Stromal cell of bone marrow (primary cell): ENCODE measurements around the gene MRPS22.
A peak's percentile ranks its signal among the peaks of the same experiment; 100 is the strongest.

ENCODE experiments used
- DNase-seq: peaks from one replicate; pipeline ENCODE4 v3.0.0-alpha.2; 2012; ENCODE audit warnings: low read depth

MRPS22 gene

DNA sequence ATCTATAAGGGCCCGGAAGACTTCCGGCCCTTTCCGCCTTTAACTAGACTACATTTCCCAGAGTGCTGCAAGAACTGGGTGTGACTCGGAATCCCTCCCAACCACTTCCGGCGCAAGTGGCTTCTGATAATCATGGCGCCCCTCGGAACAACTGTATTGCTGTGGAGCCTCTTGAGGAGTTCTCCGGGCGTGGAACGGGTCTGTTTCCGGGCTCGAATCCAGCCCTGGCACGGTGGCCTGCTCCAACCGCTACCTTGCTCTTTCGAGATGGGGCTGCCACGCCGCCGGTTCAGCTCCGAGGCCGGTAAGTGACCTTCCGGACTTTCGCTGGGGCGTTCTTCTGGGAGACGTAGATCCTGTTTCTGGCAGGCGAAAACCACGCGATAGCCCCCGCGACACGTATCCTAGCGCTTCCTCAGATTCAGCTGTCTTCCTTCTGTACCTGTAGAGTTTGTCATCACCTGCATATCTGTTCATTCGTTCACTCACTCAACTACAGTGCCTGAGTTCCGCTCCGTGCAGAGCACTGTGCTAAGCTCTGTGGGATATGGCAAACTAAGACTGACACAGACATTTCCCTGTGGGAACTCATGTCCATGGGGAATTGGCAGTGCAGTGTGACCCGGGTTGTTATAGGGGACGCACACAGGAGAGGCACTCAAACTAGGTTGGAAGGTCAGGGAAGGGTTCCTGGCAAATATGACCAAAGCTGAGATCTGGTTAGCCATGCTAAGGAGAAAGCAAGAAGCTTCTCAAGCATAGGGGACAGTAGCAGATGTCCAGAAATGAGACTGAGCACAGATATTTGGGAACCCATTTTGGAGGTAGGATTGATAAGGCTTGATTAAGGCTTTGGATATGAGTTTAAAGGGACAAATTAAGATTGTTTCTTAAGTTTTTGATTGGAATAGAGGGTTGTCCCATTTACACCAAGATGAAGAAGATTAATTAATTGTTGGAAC lies at the start of gene MRPS22:
Gene MRPS22, plus strand, starts transcription at position 126 of the 962 bp plus-strand sequence. Its CDS starts 7 bp downstream, at position 133.
- peak; percentile 80 for DNase-seq

DNA sequence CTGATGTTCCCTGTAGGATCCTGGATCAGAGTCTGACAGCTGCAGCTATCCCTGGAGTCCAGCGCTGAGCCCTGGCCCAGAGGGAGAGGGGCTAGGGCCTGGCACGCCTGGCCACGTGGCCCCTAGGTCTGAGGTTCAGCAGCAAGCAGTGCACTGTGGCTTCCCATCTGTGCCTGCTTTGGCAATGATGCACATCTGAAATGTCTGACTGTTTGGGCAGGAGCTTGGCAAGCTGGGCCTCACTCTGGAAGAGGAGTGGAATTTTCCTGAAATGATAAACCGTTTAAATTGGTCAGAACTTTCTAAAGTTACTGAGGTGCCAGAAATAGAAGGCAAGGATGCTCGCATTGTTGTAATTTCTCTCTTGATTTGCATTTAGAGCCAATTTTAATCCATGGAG lies 48.8 kb upstream of the MRPS22 start:
- DNase-seq: no peak

DNA sequence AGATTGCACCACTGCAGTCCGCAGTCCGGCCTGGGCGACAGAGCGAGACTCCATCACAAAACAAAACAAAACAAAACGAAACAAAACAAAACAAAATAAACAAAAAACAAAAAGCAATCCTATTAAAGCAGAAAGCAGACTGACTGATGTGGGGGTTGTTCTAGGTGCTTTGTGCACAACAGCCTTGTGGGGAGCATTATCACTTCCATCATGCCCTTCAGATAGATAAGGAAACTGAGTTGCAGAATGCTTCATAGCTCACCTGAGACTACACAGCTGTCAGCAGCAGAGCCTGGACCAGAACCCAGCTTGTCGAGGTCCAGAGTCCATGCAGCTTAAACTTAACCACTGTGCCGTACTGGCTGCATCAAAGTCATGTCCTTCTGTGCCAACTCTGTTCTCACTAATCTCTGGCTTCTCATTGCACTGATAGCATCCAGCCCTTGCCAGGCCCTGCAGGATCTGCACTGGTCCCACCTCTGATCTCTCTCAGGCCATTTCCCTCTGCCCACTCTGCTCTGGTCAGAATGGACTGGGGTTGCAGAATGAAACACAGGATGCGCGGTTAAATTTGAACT lies 47.6 kb upstream of the MRPS22 start:
- DNase-seq: no peak

DNA sequence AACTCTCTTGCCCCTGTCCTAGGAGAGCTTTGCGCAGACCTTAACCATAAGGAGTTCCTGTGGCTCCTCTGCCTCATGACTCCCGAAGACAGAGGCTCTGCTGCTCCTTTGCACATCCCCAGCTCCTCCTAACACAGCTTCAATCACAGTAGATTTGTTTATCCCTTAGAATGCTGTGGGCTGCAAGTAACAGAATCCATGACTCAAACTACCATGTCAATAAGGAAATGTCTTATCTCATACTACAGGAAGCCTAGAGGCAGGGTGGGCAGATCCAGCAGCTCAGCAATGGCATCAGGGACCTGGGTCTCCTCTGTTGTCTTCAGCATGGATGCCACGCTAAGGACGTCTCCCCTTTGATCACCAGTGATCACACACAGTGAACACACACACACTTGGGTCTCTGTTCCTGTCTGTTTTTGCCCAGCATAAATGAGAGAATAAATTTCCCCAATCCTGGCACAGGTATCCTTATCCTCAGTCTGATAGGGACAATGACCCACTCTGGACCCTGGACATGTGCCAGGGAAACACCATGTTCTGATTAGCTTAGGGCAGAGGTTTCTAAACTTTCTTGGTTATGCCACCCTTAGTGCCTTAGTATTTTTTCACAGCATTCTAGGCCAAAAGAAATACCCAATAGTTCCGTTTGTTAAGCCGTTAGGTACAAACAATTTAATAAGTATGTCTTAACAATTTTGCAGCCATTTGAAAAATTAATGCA lies 46.1 kb upstream of the MRPS22 start:
- DNase-seq: no peak

DNA sequence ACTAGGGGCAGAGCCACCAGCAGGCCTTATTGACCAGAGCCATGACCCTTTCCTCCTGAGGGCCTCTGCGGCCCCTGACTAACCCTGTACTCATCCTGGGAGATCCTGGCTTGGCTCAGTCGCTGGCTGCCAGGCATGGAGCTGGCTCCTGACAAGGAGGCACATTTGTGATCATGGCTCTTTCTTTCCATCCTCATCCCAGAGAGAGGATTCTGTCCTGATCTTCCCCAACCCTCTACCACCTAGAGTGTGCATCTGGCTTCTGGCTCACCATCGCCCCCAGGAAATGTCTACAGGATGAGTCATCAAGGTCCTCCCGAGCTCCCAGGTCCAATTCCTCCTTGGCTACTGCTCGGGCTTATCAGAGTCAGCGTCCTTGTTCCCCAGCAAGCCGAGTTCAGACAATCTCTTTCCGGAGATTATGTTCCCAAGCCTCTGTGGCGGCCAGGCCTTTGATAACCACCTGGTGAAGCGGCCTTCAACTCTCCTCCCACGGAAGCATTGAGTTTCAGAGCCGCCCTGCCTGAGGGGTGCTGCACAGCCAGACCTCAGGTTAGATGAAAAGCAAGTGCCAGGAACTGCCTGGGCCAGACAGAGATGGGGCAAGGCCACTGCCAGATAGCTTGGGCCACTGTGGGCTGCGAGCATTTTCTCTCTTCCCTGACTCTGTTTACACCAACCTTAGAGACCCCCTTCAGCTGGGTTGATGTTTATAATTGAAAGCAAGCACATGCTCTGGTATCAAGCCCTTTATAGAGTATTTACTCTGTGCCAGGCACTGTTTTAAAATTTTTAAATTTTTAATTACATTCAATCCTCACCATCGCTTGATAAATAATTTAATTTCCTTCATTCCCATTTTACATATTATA lies 44.3 kb upstream of the MRPS22 start:
- no peak for DNase-seq

DNA sequence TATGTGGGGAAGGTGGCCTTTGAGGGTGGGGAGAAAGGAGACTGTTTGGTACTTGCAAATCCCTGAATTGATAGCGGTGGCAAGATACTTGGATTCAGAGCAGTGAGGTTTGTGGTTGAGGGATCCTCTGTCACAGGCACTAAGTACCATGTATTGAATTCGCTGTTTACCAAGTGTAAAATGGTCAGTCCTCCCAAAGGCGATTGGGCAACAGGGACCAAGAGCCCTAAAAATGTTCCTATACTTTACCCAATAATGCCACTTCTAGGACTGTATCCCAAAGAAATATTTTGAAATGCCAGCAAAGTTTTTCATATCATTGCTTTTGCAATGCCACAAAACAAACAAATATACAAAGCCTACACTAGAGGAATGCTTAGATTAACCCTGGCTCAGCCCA lies 43.4 kb upstream of the MRPS22 start:
- DNase-seq: no peak

DNA sequence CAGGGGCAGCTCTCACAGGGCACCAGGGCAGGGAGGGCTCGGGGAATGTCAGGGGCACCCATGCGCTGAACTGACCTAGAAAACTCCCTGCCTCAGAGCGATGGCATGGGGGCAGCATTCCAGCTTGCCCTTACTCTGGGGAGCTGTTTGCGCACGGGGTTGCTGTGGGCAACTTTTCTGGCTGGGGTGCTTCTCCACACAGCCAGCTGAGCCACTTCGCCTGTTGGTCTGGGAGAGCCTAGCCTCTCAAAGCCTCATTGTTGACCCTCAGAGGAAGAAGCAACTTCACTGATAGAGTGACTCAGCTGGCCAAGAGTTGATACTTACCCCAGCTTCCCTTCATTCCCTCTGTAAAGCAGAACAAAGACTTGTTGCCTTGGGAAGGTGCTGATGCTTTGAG lies 42.6 kb upstream of the MRPS22 start:
- DNase-seq: no peak

DNA sequence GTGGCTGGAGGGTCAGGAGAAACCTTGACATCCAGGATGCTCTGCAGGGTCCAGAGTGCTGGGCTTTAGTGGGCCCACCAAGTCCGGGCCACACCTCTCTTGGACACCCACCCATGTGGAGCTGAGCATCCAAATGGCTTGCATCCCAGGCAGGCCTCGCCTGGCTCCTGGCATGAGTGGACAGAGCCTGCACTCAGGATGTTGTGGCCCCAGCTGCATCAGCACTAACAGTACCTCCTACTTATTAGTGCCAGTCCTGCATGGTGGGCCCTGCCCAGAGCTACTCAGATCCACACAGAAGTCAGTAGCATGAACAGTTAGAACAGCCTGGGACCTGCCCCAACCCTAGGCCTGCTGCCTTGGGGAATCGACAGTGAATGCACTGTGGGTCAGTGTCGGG lies 42.2 kb upstream of the MRPS22 start:
- no peak for DNase-seq

DNA sequence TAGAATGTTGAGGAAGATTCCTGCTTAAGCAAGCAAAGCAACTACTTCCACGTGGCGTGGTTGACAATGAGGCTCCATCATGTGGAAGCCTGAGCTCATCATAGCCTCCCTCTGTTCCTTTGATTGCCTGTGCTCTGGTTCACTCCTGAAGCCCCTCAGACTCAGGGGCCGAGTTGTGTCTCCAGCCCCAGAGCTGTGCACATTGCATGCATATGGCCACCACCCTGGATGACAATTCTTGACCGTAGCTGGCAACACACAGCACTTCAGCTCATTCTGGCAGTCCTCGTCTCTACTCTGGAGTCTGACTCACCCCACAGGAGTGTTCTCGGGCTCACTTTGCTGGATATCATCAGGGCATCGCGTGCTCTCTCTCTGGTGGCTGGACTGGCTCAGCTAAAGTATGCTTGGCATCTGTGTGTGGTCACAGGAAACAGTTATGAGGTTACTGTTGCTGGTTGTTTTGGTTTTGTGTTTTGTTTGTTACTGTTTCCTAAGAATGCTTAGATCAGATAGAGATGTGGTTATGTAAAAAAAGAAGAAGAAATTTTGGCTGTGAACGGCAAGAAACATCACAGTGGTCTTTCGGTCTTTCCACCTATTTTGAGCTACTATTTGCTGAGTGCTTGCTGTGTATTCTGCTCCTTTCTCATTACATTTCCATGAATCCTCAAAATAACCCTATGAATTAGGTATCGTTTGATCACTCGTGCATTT lies 41.6 kb upstream of the MRPS22 start:
- DNase-seq: peak; percentile 97

DNA sequence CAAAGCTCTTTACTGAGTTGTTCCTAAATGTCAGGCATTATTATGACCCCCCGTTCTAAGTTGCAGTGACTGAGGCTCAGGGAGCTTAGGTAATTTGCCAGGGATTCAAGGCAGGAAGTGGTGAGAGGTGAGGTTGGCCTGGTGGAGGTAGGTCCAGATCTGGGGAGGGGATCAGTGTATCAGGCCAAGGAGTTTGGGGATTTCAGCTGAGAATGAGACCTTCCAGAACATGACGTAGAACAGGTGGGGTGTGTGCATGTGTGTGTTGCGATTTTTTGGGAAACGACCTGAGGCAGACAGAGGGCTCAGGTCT lies 41.1 kb upstream of the MRPS22 start:
- no peak for DNase-seq

DNA sequence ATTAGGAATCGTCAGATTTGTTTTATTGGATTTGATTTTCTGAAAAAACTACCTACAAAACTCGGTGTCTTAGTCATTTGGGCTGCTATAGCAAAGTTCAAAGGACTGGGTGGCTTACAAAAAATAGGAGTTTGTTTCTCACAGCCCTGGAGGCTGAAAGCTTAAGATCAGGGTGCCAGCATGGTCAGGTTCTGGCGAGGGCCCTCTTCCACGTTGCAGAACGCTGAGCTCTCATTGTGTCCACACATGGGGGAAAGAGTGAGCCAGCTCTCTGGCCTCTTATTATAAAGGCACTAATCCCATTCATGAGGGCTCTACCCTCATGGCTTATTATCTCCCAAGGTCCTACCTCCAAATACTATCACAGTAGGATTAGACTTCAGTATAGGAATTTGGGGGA lies 40.6 kb upstream of the MRPS22 start:
- no peak for DNase-seq

DNA sequence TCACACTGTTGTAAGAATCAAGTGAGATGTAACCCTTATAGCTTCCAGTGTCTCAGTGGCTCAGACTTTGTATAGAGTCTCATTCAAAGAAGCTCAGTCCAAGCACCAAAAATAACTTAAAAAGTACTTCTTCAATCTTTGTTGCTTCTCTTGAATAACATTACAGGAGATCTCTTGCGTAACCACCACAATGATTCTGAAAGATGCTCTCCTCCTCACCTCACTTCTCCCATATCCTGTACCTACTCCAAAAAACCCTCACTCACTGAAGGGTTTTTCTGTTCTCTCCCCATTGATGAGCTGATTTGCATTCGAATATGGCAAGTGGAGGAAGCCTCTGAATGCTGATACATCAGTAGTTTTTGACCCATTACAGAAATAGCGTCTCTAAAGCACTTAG lies 39.4 kb upstream of the MRPS22 start:
- no peak for DNase-seq

DNA sequence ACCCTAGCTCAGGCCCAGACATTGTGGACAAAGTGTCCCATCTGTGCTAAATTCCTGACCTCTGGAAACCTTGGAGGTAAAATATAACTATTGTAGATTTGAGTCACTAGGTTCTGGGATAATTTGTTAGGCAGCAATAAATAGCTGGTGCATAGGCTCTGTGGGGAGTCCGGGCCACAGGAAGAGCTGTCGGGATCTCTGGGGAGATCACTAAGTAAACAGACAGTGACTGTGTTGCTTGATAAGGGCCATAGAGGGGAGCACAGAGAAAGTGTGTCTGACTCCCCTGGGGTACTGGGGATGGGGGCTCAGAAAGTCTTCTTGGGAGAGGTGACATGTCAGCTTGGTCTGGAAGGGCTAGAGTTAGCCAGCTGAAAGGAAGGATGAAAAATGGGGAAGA lies 37.7 kb upstream of the MRPS22 start:
- DNase-seq: no peak

DNA sequence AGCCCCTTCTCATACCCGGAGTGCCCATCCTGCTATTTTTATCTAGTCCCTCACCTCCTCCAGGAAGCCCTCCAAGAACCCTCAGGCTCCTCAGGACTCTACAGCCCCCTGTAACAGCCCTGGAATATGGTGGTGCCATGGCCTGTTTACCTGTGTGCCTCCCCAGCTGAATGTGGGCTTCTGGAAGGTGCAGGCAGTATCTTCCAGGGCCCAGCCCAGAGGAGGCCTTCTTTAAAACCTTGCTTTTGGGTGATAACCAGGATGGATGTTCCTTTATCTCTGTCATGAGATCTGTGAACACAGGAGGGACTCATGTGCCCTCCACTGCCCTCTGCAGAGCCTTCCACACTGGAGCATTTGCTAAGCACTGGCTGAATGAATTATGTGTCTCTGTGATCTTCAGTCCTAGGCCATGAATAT lies 36.7 kb upstream of the MRPS22 start:
- DNase-seq: no peak

DNA sequence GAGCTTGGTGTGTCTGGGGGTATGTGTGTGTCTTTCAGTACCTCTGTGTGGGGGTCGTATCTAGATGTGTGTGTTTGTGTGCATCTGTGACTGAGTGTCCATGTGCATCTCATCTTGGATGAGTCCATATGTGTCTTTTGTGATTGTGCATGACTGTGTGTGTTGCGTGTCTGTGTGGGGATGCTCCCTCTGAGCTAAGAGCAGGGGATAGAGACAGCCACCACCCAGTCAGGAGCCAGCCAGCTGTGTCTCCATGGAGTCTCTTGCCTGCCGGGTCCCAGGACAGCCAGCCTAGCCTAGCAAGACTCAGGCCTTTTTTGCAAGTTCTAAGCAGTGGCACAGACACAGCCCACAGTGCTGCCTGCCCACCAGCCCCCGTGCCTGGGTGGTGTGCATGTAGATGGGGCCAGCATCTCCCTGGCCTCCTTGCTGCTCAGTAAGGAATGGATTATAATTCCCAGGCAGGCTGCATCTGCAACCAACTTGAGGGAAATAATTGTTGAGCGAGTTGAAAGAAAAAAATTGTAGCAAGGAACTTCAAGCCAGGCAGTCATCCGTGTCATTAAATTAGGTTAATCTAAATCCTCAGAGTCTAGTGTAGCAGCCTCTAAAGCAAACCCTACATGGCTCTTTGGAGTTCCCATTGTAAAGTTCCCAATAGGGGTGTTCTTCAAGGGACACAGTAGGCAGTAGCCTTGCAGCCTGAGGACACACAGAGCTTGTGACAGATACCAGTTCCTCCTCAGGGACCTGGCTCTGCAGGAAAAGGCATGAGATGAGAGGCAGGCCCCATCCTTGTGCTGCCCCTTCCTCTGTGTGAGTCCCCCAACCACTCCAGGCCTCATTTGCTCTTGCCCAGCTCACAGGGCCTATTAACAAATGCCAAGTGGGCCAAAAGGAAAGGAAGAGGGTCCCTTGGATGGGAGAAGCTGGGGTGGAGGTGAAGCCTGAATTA lies 35.9 kb upstream of the MRPS22 start:
- DNase-seq: no peak

DNA sequence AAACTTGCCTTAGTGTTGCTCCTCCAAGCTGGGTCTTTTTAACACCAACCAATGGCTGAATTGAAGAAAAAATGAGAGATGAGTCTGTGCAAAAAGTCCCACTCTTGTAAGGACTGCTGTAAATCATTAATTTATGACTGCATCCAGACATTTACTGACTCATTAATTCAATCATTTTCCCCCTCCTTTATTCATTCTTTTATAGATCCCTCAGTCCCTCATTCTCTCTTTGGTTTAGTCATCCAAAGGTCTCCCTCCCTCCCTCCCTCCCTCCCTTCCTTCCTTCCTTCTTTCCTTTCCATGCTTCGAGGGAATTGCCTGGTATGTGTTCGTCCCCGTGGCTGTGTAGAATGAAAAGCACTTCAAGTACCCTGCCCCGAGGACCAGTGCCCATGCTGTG lies 35.3 kb upstream of the MRPS22 start:
- DNase-seq: no peak

DNA sequence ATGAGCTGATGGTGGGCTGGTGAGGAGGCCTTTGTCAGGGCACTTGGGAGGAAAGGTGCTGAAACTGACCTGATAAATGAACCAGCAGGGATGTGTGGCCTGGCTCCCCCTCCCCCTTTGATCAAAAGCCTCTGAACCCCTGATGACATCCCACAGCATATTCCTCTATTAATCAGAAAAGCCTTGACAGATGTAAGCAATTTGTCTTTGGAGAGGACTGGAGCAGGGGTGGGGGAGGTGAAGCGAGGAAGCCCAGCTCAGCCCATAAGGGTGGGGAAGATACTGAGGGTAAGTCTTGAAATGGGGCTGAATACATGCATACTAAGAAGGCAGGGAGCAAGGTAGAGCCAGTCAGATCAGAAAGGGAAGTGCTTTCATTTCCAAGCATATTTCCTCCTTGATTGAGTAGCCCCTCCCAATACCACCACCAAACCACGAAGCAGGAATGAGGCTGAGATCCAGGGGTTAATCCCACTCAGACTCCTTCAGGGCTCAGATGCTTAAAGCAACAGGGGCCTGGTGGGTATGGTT lies 34.7 kb upstream of the MRPS22 start:
- no peak for DNase-seq

DNA sequence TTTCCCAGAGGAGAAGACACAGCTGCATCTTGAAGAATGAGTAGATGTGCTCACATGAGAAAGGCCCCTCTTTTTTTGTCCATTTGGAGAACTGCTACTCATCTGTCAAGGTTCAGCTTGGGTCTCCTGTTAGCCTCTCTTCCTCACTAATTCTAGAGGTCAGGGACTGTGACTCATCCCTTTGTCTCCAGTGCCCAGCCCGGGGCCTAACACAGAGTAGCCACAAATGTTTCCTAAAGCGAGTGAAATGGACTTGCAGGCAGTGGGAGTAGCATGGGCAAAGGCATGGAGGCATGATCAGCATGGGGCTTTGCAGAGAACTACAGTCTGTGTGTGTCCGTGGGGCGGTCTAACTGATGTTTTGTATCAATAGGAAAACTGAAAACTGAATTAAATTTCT lies 33.9 kb upstream of the MRPS22 start:
- peak; percentile 39 for DNase-seq

DNA sequence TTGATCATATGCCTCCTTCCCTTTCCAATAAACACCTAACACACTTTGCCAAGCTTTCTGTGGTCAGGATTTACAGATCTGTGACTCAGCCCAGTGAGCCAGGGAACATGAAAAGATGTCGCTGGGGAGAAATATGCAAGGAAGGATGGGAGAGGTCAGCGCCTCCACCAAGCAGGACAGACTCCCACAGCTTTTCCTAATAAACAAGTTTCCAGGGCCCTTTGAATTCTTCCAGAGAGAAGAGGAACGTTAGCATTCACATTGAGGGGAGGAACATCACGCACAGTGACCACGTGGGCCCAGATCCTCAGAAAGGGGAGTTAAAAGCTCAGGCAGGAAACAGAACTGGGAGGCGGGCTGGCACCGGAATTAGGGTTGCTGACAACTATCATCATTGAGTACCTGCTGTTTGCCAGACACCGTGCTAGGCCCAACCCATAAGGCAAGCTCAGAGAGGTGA lies 33.3 kb upstream of the MRPS22 start:
- DNase-seq: peak; percentile 79

DNA sequence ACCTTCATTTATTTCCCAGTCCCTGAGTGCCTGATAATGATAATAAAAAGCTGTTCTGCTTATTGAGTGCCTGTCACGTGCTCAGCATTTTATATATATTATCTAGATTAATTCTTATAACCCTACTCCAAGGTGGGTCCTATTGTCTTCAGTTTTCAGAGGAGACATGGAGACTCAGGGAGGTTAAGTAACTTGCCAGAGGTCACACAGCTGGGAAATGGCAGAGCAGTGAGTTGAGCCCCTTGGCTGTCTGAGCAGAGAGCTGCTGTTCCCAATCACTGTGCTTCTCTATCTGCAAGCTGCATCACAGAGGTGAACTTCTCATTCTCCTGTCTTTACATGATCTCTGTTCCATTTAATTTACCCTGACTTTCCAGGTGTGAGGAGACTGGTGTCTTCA lies 32.3 kb upstream of the MRPS22 start:
- no peak for DNase-seq
